ENCODE measurements around the gene PTPRK.

Gene PTPRK

GRCh38 chr6:128515550-128516513 lies 4.6 kb downstream of the PTPRK start:
- no peak for DNase-seq

GRCh38 chr6:128513878-128514277 lies 6.5 kb downstream of the PTPRK start:
- no peak for DNase-seq

DNA sequence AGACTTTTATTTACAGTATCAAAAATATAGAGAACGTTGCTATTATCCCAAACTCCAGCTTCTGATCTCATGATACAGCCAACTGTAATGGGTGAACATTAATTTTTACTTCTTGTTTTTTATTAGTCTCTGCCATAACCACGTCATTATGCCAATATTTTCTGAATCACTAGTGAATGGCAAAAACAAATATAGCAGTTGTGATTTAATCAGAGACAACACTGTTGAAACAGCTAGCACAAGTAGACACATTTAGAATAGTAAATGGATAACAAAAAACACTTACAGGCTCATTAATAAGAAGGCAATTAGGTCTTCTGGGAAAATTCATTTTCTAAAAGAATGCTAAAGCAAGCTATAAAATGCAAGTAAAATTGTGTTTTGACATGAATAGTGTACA lies 8.1 kb downstream of the PTPRK start:
- no peak for DNase-seq

- no peak for DNase-seq
Measured at GRCh38 chr6:128511506-128511905, 8.9 kb downstream of the PTPRK start.

GRCh38 chr6:128509709-128510108 lies 10.7 kb downstream of the PTPRK start:
- DNase-seq = no peak

DNA sequence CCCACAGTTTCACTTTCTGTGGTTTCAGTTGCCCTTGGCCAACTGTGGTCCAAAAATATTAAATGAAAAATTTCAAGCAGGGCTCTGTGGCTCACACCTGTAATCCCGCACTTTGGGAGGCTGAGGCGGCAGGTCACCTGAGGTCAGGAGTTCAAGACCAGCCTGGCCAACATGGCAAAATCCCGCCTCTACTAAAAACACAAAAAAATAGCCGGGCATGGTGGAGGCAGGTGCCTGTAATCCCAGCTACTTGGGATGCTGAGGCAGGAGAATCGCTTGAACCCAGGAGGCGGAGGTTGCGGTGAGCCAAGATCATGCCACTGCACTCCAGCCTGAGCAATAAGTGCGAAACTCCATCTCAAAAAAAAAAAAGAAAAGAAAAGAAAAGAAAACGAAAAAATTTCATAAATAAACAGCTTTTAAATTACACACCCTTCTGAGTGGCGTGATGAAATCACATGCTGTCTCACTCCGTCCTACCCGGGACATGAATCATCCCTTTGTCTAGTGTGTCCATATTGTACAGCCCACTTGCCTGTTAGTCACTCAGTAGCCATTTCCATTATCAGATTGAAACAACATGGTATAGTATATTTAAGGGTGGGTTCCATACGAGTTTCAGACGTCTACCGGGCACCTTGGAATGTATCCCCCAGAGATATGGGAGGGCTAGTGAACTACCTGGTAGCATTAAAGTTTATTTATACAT lies 11.7 kb downstream of the PTPRK start:
- DNase-seq = no peak

DNA sequence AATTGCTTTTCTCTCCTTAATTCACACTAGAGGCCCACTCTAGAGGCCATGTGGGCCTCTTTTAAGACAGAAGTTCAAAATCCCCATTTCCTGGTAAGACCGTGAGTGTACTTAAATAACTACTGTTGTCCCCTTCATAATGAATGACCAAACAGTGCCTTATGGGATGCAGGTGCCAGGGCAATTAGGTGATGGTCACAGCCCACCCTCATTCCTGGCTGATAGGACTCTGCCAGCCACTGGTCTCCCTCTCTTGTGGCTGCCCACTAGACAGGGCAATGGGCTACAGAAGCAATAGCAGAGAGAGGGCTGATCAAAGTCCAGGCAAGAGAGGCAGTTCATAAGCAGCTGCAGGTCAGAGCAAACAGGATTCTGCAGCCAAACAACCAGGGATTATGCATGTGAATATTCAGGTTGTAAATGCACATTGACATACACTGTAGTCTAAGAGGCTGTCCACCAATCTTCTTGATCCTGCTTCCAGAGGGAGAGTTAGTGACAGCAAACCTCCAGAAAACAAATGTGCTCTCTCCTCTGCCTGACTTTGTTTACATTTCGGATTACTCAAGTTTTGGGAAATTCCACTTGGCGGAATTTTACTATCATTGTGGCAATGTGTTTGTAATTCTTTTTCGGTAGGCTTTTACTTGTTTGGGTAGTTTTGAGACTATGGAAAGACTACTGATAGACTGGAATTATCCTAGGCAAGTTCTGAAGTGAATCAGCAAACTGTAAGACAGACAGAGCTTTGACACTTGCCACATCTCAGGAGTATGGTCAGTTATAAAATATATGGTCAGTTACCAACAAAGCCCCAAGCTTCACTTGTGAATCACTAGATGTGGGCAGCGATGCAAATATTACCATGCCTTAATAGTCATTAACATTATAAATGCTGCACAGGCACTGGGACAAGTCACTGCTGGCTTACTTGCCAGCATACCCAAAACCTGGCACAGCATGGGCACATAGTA lies 12.8 kb downstream of the PTPRK start:
- DNase-seq = no peak

DNA sequence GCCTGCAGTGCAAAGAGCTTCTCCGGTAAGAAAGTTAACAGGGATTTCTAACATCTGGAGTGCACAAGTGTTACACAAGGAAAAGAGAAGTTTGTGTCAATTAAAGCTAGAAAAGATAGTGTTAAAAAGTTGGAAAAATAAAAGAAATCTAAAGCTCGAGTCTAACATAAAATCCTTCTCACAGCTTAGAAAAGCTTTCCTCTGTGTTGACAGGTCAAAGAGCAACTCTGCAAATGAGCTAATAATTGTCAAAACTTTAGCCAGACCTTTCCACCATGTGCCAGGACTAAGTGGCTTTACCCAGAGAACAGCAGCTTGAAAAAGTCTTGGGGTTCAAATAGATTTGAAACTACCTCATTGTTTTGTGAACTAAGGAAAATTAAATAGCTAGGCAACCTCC lies 14.8 kb downstream of the PTPRK start:
- DNase-seq = no peak

GRCh38 chr6:128504003-128504654 lies 16.3 kb downstream of the PTPRK start:
- no peak for DNase-seq

DNA sequence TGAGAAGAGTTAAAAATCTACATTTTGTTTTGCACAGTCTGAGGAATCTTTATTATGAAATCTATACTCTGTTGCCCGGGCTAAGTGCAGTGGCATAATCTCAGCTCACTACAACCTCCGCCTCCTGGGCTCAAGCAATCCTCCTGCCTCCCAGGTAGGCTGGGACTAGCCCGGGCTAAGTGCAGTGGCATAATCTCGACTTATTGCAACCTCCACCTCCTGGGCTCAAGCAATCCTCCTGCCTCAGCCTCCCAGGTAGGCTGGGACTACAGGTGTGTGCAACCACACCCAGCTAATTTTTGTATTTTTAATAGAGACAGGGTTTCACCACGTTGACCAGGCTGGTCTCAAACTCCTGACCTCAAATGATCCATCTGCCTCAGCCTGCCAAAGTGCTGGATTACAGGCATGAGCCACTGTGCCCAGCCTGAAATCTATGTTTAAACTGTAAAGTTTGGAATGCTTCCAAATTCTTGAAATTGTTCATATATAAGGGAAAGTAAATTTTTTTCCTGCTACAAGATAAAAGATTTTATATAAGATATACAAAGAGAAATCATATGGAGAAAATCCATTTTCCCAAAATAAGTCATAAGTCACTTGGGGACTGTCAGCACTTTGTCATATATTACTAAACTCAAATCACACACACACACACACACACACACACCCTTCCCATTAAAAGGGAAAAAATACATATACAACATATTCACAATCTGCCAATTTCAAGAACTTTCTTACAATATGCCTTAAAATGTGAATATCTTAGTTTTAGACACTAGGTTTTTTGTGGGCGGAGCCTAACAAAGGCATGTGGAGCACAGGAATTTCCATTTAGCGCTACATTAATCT lies 19.4 kb downstream of the PTPRK start:
- no peak for DNase-seq

GRCh38 chr6:128500014-128500413 lies 20.4 kb downstream of the PTPRK start:
- no peak for DNase-seq

DNA sequence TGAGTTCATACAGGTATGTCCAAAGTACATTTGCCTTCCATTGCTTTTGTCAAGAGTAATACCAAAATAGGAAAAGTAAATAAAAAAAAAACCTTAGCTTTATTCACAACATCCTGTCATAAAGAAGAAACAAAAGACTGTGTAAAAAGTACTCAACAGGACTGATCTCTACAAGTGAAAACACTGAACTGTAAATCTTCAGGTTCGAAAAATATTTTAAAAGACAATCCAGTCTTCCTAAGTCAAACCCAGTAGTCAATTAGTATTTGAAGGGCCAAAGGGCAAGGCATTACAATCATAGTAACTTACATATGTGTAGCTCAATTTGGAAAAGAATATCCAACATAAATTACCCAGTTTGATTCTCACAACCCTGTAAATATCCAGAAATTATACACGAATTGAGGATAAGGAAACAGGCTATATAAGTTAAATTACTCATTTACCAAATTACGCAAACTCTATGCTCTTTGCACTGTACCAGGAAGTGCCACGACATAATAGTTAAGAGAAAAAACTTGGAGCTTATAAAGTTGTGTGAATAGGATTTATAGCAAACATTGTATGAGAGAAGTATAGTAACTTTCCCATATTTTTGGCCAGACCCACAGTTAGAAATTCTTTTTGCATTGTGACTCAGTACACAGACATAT lies 21.2 kb downstream of the PTPRK start:
- no peak for DNase-seq

DNA sequence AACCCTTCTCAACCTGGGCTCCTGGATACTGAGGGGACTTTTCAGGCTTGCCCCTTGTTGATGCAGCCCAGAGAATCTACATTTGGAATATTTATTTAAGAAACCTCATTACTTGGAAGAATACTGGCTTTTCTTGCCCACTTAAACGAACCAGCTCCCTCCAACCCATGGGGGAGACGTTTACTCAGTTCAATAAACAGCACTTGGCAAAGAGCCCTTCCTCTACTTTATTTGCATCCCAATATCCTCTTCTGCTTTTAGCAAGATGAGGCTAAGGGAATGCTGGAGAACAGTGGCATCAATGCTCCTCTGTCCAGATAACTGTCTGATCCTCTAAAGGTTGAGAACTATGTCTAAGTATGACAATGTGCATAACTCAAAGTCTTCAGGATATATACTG lies 22.2 kb downstream of the PTPRK start:
- DNase-seq = no peak

GRCh38 chr6:128495536-128496333 lies 24.7 kb downstream of the PTPRK start:
- no peak for DNase-seq

GRCh38 chr6:128494440-128494839 lies 26.0 kb downstream of the PTPRK start:
- no peak for DNase-seq

- no peak for DNase-seq
Measured at GRCh38 chr6:128493877-128494276, 26.5 kb downstream of the PTPRK start.

- DNase-seq = no peak
Measured at GRCh38 chr6:128492386-128492785, 28.0 kb downstream of the PTPRK start.

DNA sequence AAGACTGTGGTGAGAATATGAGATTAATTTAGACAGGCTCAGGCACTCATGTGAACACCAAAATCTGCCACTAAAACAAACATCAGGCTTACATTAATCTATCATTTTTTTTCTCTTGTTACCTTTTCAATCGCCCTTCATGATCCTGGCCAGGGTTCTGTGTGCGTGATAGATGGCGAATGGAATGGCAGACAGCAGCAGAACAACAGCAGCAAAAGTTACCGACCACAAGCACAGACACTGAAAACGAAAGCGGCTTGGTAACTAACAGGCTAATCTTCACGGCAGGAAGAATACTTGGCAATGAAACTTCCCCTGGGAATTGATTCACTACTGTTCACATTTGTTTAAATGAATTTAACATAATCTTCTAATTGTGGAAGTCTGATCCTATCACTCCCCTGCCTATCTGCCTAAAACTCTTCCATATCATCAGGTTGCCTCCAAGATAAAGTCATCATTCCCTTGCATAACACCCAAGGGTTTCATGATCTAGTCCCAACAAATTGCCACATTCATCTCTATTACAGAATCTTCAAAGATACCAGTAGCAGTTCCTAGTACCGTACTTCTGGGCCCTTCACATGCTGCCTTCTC lies 28.7 kb downstream of the PTPRK start:
- no peak for DNase-seq

DNA sequence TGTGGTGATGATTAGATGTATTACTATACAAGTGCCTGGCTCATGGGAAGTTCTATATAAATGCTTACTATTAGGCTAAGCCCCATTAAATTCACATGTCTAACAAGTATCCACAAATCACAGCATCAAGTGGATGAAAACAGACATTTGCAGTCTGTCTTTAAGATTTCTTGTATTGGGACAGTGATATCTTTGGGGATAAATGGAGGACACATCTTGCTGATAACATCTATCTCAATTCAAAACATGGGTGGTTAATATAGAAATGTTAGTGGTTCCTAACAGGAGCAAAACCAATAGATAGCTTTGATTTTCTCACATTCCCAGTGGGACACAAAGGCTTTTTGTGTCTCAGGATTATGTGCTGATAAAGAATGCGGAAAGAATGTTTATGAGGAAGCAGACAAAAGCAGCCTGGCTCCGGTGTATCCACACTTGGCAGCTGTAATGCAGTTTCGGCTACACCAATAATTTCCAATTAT lies 29.3 kb downstream of the PTPRK start:
- DNase-seq = no peak

Measured in stimulated activated CD4-positive, alpha-beta T cell treated with anti-CD3 and anti-CD28 coated beads, Interleukin-1b, Interleukin-23, amount 100 ng/mL, for 48 hours (primary cell).